Endothelial cell of umbilical vein (primary cell): ENCODE data around the gene SPDEF. TPM values are rescaled to one million over a fixed set of nuclear protein-coding genes. Genes with fewer than 3 reads are reported as not detected.
A peak's percentile ranks its signal among the peaks of the same experiment; 100 is the strongest.

Experiments
- BruUV-seq: library from RNA; stranded (reverse); fragments of 400-500 nt; replicated peaks from 2 replicates; lab custom pipeline; 2021; lab: Mats Ljungman, UMichigan
- CTCF ChIA-PET: fragments of 300-600, 350-600 bp; sonication (Branson Sonifier 250); formaldehyde crosslinking; loops from one replicate; lab custom pipeline; 2021; ENCODE audit warnings: antibody characterized with exemption, inconsistent platforms; lab: Charles Lee
- POLR2A ChIA-PET: fragments of 300-600, 350-600 bp; sonication (Branson Sonifier 250); formaldehyde crosslinking; loops from one replicate; lab custom pipeline; 2021; ENCODE audit warnings: antibody characterized with exemption, inconsistent platforms; lab: Charles Lee
- DNase-seq: peaks from one replicate; pipeline ENCODE4 v3.0.0-alpha.2; 2011; ENCODE audit warnings: low read depth, low spot score
- FAIRE-seq: peaks from 2 replicates; lab custom pipeline; 2011; peaks lifted over from hg19 to GRCh38; lab: Jason Lieb, UNC
- H2AFZ ChIP-seq: 2 replicates; pipeline ENCODE4 v1.6.0; 2012; ENCODE audit warnings: low read depth, low read length, control low read depth, inconsistent platforms
- H3K27ac ChIP-seq: 2 replicates; pipeline ENCODE4 v1.5.1; 2011; ENCODE audit warnings: low read depth, mild to moderate bottlenecking, control low read depth, low read length, moderate library complexity; ENCODE audit not compliant: insufficient read depth
- H3K27me3 ChIP-seq, 2 experiments: 2 replicates each; pipeline versions ENCODE4 v1.6.0 to v1.6.1; 2011; ENCODE audit warnings: low read length in 2 of 2, mixed read lengths in 1 of 2; ENCODE audit not compliant: control insufficient read depth in 2 of 2, insufficient read depth in 2 of 2
- H3K36me3 ChIP-seq, 2 experiments: 2 replicates in 1 of 2; 3 replicates in 1 of 2; pipeline ENCODE4 v1.5.1; 2011; ENCODE audit warnings: low read length in 2 of 2, mild to moderate bottlenecking in 1 of 2, moderate library complexity in 1 of 2; ENCODE audit not compliant: control insufficient read depth in 2 of 2, insufficient read depth in 2 of 2; ENCODE audit errors: extremely low read depth in 1 of 2
- H3K4me1 ChIP-seq: 3 replicates; pipeline ENCODE4 v1.5.1; 2011; ENCODE audit warnings: mild to moderate bottlenecking, low read length; ENCODE audit not compliant: control insufficient read depth, insufficient read depth; ENCODE audit errors: extremely low read depth
- H3K4me2 ChIP-seq: 2 replicates; pipeline ENCODE4 v1.6.1; 2011; ENCODE audit warnings: low read length, control low read depth, mixed read lengths; ENCODE audit not compliant: insufficient read depth
- H3K4me3 ChIP-seq, 3 experiments: fragments of 200-600 bp in 1 of 3; sonication (generic), shearing (Covaris generic) in 1 of 3; replicated peaks in 1 of 3; 2 replicates each; pipeline ENCODE4 v1.5.1; 2011 to 2016; ENCODE audit warnings: control low read depth in 3 of 3, low read length in 3 of 3, mild to moderate bottlenecking in 2 of 3, inconsistent platforms in 1 of 3, low read depth in 1 of 3, moderate library complexity in 1 of 3; ENCODE audit not compliant: insufficient read depth in 1 of 3
- H3K79me2 ChIP-seq: 2 replicates; pipeline ENCODE4 v1.6.0; 2012; ENCODE audit warnings: low read length, inconsistent platforms; ENCODE audit not compliant: control insufficient read depth, insufficient read depth
- H3K9ac ChIP-seq: replicated peaks from 2 replicates; pipeline ENCODE3; 2011; ENCODE audit warnings: low read length, control low read depth; ENCODE audit not compliant: insufficient read depth; ENCODE audit errors: extremely low read depth
- H3K9me1 ChIP-seq: replicated peaks from 3 replicates; pipeline ENCODE4 v1.6.0; 2011; ENCODE audit warnings: mild to moderate bottlenecking, low read length; ENCODE audit not compliant: control insufficient read depth, insufficient read depth; ENCODE audit errors: extremely low read depth
- H3K9me3 ChIP-seq: replicated peaks from 2 replicates; pipeline ENCODE4 v1.5.1; 2012; ENCODE audit warnings: low read length, inconsistent platforms; ENCODE audit not compliant: control insufficient read depth, insufficient read depth
- H4K20me1 ChIP-seq: replicated peaks from 2 replicates; pipeline ENCODE3; 2011; ENCODE audit warnings: mild to moderate bottlenecking, low read length; ENCODE audit not compliant: control insufficient read depth, insufficient read depth; ENCODE audit errors: extremely low read depth
- CTCF ChIP-seq, 2 donors: IDR thresholded peaks; 1 replicate in 1 of 2; 2 replicates in 1 of 2; pipeline ENCODE4 v1.5.1; 2011; ENCODE audit warnings: low read length in 2 of 2, mild to moderate bottlenecking in 2 of 2, moderate library complexity in 2 of 2, control low read depth in 1 of 2, inconsistent platforms in 1 of 2, low read depth in 1 of 2; ENCODE audit not compliant: insufficient read depth in 1 of 2; ENCODE audit errors: extremely low read depth in 1 of 2
- EZH2 ChIP-seq: IDR thresholded peaks from 2 replicates; pipeline ENCODE4 v1.6.1; 2012; ENCODE audit warnings: borderline replicate concordance, low read depth, mild to moderate bottlenecking, moderate library complexity, low read length, inconsistent platforms; ENCODE audit not compliant: severe bottlenecking
- FOS ChIP-seq: IDR thresholded peaks from 2 replicates; pipeline ENCODE4 v1.6.1; 2011; ENCODE audit warnings: mild to moderate bottlenecking, low read length, moderate library complexity, borderline replicate concordance; ENCODE audit not compliant: insufficient read depth
- GATA2 ChIP-seq: IDR thresholded peaks from 2 replicates; pipeline ENCODE4 v1.7.0; 2011; ENCODE audit warnings: low read depth, mild to moderate bottlenecking, moderate library complexity, mixed read lengths, low read length; ENCODE audit not compliant: insufficient read length, insufficient read depth
- JUN ChIP-seq: IDR thresholded peaks from 2 replicates; pipeline ENCODE4 v1.6.1; 2011; ENCODE audit warnings: borderline replicate concordance, low read depth; ENCODE audit not compliant: insufficient read length, insufficient read depth
- MAX ChIP-seq: IDR thresholded peaks from 2 replicates; pipeline ENCODE4 v1.6.1; 2011; ENCODE audit not compliant: insufficient read depth, insufficient read length
- MYC ChIP-seq: IDR thresholded peaks from one replicate; pipeline ENCODE4 v1.6.1; 2011; ENCODE audit warnings: mild to moderate bottlenecking, low read depth, low read length
- POLR2A ChIP-seq: IDR thresholded peaks from 2 replicates; pipeline ENCODE4 v1.6.1; 2012; ENCODE audit warnings: low read depth, mild to moderate bottlenecking, control low read depth, low read length
- POLR2AphosphoS5 ChIP-seq: IDR thresholded peaks from 2 replicates; pipeline ENCODE4 v1.6.1; 2012; ENCODE audit warnings: low read depth, mild to moderate bottlenecking, control low read depth, low read length, moderate library complexity; ENCODE audit not compliant: insufficient read depth
- dilution Hi-C: fragments of 300-500 bp; cut with MboI; formaldehyde crosslinking; loops from one replicate; pipeline ENCODE4 v1.15.0; 2019; ENCODE audit warnings: low sequenced_read_pairs; ENCODE audit not compliant: extremely low pct_ligation_motif_present
- intact Hi-C: fragments of 100-400 bp; cut with micrococcal nuclease; formaldehyde crosslinking; loops from one replicate; pipeline ENCODE4 v1.10.0; 2022
- polyA plus RNA-seq, 4 experiments: library from polyadenylated mRNA; depleted of rRNA in 3 of 4; stranded (reverse) in 3 of 4; unstranded in 1 of 4; fragments of >200 nt; gene quantifications; 2 replicates each; pipeline versions ENCODE4 v1.2.1 to v1.2.3, GENCODE V29; 2011 to 2012; ENCODE audit warnings: missing spikeins in 1 of 4
- total RNA-seq: library from RNA; stranded (reverse); gene quantifications from 2 replicates; pipeline ENCODE4 v1.2.3, GENCODE V29; 2021

Gene SPDEF
- total and polyA plus RNA-seq, 2 donors (not counting 3 experiments of a cell fraction or from before 2014, with no cell fraction given): not detected

DNA sequence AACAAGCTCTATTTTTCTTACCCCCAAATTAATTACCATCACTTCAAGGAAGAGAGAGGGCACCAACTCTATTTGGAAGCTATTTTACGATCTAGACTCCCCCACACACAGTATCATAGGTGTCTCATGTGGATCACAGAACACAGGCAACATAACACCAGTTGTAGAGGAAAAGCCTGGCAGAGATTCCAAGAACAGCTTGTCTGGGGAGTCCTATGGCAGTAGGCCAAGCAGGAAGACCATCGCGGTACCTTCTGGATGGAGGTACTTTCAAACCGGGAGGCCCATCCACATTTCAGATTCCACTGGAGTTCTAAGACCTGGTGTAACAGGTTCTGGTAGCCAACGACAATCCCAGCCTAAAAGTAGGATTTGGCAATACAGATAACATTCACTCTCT is 37.6 kb upstream of the SPDEF start:
- H3K4me1 ChIP-seq: no peaks in the 10 kb centered on the region
- intact Hi-C loops (no loop called here), dilution Hi-C loops (no loop called here)
- H3K27me3 ChIP-seq: no peaks in the 10 kb centered on the region
- FAIRE-seq (no peak), DNase-seq (peak; percentile 14)
- no peaks in the 10 kb centered on the region for H3K9me3 ChIP-seq
- BruUV-seq: no TSS peak
- H3K9me1 ChIP-seq: no peaks in the 10 kb centered on the region
- no peak for TF ChIP-seq JUN
- TF ChIP-seq FOS: no peak
- TF ChIP-seq GATA2: no peak
- no peak for TF ChIP-seq POLR2A
- TF ChIP-seq EZH2: no peak
- TF ChIP-seq MAX: no peak
- no peak for TF ChIP-seq CTCF (IDR thresholded peaks at IDR 0.05; ENCODE audit: extremely low read depth in 1 of 2, insufficient read depth in 1 of 2, low read depth in 1 of 2, low read length in 2 of 2)
- TF ChIP-seq POLR2AphosphoS5: no peak
- no peak for TF ChIP-seq MYC
- H4K20me1 ChIP-seq: no peaks in the 10 kb centered on the region
- ChIA-PET POLR2A (no interaction called here), CTCF (interaction anchor here (0.7 to 3.0 kb wide), 4 partner anchors 16 to 134 kb away, joined by 3 to 18 read pairs (median 3); no protein-coding TSS in a partner anchor)
- no peak overlapping the region for H3K4me3 ChIP-seq
- H3K79me2 ChIP-seq: peaks cover 15% of the 10 kb centered on the region
- H3K4me2 ChIP-seq: no peak overlapping the region
- peaks cover 0 to 7% of the 10 kb centered on the region in 2 experiments for H3K36me3 ChIP-seq
- H3K9ac ChIP-seq: no peak overlapping the region
- no peak overlapping the region for H3K27ac ChIP-seq
- H2AFZ ChIP-seq: no peak overlapping the region
